ENCODE data around the gene GCN1.
A peak's percentile ranks its signal among the peaks of the same experiment; 100 is the strongest.

GCN1 gene

DNA sequence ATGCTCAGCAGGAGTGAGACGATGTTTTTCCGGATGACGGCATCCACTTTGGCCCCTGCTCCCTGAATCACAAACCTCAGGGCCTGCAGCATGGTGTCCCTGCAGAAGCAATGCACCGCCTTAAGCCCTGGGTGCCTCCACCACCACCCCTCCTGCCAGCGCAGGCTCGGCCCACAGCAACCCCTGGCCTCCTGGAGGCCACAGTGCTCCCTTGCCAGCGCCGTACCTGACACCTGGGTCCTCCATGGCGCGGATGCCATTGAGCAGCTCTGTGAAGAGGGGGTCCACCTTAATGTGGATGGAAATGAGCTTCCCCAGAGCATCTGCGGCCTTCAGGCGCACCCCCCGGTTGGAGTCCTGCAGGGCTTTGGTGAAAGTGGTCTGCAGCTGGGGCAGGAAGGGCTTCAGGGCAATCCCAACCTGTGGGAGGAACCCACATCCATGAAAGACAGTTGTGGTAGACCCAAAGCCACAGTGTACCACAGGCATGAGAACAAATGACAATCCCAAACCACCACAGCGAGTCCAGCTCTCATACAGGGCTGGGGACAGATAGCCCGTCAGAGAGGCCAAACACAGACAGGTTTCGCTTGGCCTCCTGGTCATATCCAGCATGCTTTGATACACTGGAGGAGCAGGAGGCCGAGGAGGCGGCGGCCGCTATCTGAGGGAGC, 60.1 kb downstream of the GCN1 start:
- H3K4me2 ChIP-seq, result no peak overlapping the region
- peaks cover 22% of the 10 kb centered on the region; the same call in 1 of the 2 replicates for H3K4me1 ChIP-seq
- peaks cover 53% of the 10 kb centered on the region for H4K20me1 ChIP-seq
- H3K4me3 ChIP-seq, result no peak overlapping the region
- H3K36me3 ChIP-seq, result peaks cover 100% of the 10 kb centered on the region
- TF ChIP-seq Cebpa-rat (IDR thresholded peaks at IDR 0.05), result no peak
- no peaks in the 10 kb centered on the region for H3K27me3 ChIP-seq
- H3K27ac ChIP-seq, result no peak overlapping the region
- no peaks in the 10 kb centered on the region for H3K9me3 ChIP-seq
- no peak overlapping the region for H3K9ac ChIP-seq

DNA sequence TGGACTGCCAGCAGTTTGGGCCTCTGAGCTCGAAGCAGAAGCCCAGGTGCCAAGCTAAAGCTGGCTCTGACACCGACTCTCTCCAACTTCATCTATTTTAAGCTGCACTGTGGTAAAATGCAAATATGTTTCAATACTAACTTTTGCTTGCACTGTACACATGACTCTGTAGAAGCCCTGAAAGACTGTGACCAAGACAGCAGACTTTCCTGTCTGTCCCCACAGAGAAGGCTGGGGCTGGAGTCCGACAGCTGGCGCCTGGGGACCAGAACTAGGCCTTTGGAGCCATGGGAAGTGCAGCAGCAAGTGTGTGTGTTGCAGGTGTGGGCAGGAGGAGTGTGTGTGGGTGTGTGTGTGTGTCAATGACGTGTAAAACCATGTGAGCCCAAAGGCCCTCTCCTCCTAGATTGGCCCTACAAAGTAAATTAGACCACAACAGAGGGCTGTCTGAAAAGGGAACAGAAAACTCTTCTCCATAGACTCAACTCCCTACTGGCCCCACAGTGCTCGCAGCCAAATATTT, 61.6 kb downstream of the GCN1 start:
- Histone ChIP-seq H3K27ac (peak overlapping the region; percentile 33), H3K9ac (0 out of 2 replicates have a peak overlapping the region, but pooled peaks have one; percentile 21), H3K4me2 (peak overlapping the region; percentile 54; the same call in 1 of the 2 replicates)

DNA sequence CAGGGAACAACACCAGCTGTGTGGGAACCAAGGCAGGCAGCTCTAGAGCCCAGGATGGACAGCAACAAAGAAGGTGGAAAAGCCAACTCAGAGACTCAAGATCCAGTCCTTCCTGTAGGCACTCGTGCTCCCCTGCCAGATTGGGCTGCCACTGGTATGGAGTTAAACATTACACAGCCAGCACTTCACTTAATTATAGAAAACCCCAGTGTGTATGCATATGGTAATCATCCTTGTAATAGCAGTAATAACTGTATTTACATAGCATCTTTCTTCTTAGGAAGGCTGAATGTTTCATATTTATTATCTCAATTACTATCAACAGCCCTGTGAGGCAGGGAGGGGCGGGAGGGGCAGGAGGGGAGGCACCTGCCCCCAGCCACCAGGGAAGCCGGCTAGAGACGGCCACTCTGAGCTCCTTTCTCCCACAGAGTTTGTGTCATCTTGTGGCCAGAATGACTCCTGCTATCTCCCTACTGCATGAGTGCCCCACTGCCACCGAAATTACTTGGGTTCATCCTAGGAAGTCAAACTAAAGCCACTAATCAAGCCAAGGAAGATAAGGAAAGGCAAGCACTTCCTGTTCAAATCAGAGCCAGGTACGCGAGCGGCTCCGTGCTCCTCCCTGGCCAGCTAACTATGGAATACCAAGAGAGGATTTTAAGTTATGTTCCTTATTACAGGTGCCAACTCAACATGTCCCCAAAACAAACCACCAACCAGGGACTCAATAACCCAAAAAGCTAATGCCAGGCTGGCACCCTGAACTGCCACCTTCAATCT, 62.3 kb downstream of the GCN1 start:
- H3K27ac ChIP-seq, result 0 out of 2 replicates have a peak overlapping the region, but pooled peaks have one; percentile 33
- peaks cover 22% of the 10 kb centered on the region; the same call in 1 of the 2 replicates for H3K4me1 ChIP-seq
- peaks cover 100% of the 10 kb centered on the region for H3K36me3 ChIP-seq
- no peaks in the 10 kb centered on the region for H3K9me3 ChIP-seq
- H3K9ac ChIP-seq, result no peak overlapping the region
- H3K4me2 ChIP-seq, result peak overlapping the region; percentile 54; the same call in 1 of the 2 replicates
- no peak overlapping the region for H3K4me3 ChIP-seq
- TF ChIP-seq Cebpa-rat (IDR thresholded peaks at IDR 0.05), result no peak
- no peaks in the 10 kb centered on the region for H3K27me3 ChIP-seq
- H4K20me1 ChIP-seq, result peaks cover 48% of the 10 kb centered on the region

More for the DNA sequence above, 61.6 kb downstream of the GCN1 start:
- H3K36me3 ChIP-seq, result peaks cover 100% of the 10 kb centered on the region
- no peaks in the 10 kb centered on the region for H3K27me3 ChIP-seq
- TF ChIP-seq Cebpa-rat (IDR thresholded peaks at IDR 0.05), result no peak
- peaks cover 22% of the 10 kb centered on the region; the same call in 1 of the 2 replicates for H3K4me1 ChIP-seq
- H3K9me3 ChIP-seq, result no peaks in the 10 kb centered on the region
- no peak overlapping the region for H3K4me3 ChIP-seq
- H4K20me1 ChIP-seq, result peaks cover 52% of the 10 kb centered on the region

DNA sequence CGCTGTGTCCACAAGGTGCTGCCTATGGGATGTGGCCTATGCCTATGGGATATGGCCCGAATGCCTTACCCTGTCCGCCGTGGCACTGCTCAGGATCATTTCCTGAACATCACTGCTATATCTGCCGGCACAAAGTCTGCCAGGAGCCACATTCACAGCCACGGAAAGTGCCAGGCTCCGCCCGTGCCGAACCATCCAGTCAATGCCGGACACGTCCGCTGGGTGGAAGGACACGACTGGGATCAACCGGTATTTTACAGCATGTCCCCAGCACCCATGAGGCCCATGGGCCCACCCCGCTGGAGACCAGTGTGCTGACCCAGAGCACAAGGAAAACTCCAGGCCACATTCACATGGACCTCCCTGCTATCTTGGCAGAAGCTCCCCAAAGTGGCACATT, 63.4 kb downstream of the GCN1 start:
- TF ChIP-seq Cebpa-rat (IDR thresholded peaks at IDR 0.05), result no peak
- H3K9ac ChIP-seq, result no peak overlapping the region
- H4K20me1 ChIP-seq, result peaks cover 43% of the 10 kb centered on the region
- H3K4me2 ChIP-seq, result no peak overlapping the region
- H3K4me1 ChIP-seq, result peaks cover 22% of the 10 kb centered on the region; the same call in 1 of the 2 replicates
- no peaks in the 10 kb centered on the region for H3K27me3 ChIP-seq
- H3K27ac ChIP-seq, result no peak overlapping the region
- H3K9me3 ChIP-seq, result no peaks in the 10 kb centered on the region
- H3K36me3 ChIP-seq, result peaks cover 100% of the 10 kb centered on the region
- no peak overlapping the region for H3K4me3 ChIP-seq

DNA sequence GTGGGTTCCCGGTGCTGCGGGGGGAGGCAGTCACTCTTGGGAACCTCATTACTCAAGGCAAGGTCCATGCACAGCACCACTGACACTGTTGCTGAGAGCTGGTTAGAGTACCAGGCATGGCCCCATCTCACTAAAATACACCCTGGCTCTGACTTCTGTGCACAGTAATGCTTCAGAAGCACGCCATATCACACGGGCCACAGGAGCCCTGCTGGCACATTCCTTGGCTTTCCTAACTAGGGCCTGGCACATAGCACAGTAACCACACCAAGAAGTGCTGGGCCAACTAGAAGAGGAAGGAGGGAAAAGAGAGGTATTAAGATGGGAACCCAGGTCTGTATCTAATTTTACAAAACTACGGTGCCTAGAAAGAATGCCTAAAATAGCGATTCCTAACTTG, 64.5 kb downstream of the GCN1 start:
- peaks cover 22% of the 10 kb centered on the region; the same call in 1 of the 2 replicates for H3K4me1 ChIP-seq
- H3K27me3 ChIP-seq, result no peaks in the 10 kb centered on the region
- H3K4me2 ChIP-seq, result no peak overlapping the region
- H3K36me3 ChIP-seq, result peaks cover 96% of the 10 kb centered on the region
- H3K9ac ChIP-seq, result no peak overlapping the region
- TF ChIP-seq Cebpa-rat (IDR thresholded peaks at IDR 0.05), result no peak
- H4K20me1 ChIP-seq, result peaks cover 46% of the 10 kb centered on the region
- H3K4me3 ChIP-seq, result no peak overlapping the region
- no peaks in the 10 kb centered on the region for H3K9me3 ChIP-seq
- no peak overlapping the region for H3K27ac ChIP-seq

DNA sequence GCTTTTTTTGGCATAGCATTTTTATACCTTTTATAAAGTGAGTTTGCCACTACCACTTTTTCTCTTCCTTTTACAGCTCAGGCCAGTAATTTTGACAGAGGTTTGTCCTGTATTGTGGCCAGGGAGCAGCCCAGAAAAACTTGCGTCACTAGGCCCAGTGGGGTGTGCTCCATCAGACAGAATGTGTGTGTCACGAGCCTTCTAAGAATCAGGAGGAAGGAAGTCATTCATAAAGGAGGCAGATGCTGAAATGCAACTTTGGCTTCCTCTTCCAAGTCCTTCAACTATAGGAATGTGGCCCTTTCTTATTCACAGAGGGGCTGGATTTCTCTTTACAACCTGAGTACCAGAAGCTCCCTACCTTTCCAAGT, 67.9 kb downstream of the GCN1 start:
- no peak overlapping the region for H3K4me3 ChIP-seq

DNA sequence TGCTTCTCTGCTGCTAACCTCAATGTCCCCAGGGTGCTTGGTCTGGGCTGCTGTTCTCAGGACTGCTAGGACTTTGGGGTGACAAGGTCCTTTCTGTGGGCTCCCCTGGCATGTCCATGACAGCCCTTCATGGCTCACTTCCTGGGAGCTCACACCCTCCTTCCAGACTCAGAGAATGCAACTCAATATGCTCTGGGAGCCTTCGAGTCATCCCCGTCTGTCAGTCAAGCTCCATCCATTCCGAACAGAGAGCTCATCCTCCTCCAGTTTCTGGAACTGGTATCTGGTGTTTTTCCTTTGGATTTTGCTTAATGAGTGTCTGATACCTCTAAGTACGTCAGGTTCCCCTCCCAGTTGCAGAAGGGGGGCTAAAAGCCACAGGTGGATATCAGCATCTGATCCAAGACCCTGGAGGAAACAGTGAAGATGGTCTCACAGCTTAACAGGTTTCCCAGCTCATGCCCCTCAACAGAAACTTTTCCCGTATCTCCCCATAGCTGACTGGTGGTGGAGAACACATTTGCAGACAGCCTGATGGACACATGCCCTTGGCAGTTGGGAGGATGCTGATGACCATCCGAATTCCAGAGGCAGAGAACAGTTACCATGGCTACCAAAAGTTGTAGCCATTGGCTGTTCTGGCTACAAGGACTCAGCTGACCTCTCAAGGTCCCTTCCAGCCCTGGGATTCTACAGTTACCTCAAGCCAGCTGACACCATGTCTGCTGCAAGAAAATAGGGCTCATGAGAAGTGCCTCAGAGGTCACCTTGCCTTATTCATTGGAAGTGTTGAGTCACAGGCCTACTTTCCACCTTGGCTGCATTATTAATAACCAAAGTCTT, 68.5 kb downstream of the GCN1 start:
- Histone ChIP-seq H3K4me2 (no peak overlapping the region), H3K36me3 (peaks cover 56% of the 10 kb centered on the region)

More for the DNA sequence above, 67.9 kb downstream of the GCN1 start:
- no peak overlapping the region for H3K27ac ChIP-seq
- H3K4me2 ChIP-seq, result no peak overlapping the region
- H3K9me3 ChIP-seq, result no peaks in the 10 kb centered on the region
- no peaks in the 10 kb centered on the region for H3K27me3 ChIP-seq
- H3K9ac ChIP-seq, result no peak overlapping the region
- TF ChIP-seq Cebpa-rat (IDR thresholded peaks at IDR 0.05), result no peak
- peaks cover 13% of the 10 kb centered on the region for H3K4me1 ChIP-seq
- peaks cover 63% of the 10 kb centered on the region for H3K36me3 ChIP-seq
- H4K20me1 ChIP-seq, result 0 out of 2 replicates have a peak, but pooled peaks cover 22% of the 10 kb centered on the region

DNA sequence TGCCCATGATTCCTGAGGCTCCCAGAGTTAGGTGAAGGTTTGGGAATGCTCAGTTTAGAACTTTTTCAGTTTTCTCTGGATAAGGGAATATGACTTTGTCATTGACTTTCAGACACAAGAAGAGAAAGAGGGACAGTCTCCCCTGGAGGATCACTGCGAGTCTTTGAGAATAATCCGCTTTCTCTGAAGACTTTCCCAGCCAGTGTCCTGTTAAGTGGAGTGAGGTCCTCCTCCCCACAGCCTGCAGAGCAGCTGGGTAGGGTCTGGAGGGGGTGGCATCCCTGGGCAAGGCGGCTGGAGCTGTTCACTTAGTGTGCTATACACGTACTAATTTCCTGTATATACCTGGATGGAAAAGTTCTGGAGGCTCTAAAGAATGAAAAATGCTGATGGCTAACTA, 69.5 kb downstream of the GCN1 start:
- Histone ChIP-seq H3K27me3 (no peaks in the 10 kb centered on the region), H3K4me2 (no peak overlapping the region), H3K4me3 (no peak overlapping the region), H3K36me3 (peaks cover 47% of the 10 kb centered on the region), H3K9me3 (no peaks in the 10 kb centered on the region), H3K9ac (no peak overlapping the region), H4K20me1 (0 out of 2 replicates have a peak, but pooled peaks cover 19% of the 10 kb centered on the region), H3K27ac (no peak overlapping the region), H3K4me1 (peaks cover 13% of the 10 kb centered on the region)
- no peak for TF ChIP-seq Cebpa-rat (IDR thresholded peaks at IDR 0.05)

More for the DNA sequence above, 68.5 kb downstream of the GCN1 start:
- Histone ChIP-seq H4K20me1 (0 out of 2 replicates have a peak, but pooled peaks cover 22% of the 10 kb centered on the region), H3K9me3 (no peaks in the 10 kb centered on the region), H3K9ac (no peak overlapping the region), H3K4me1 (peaks cover 13% of the 10 kb centered on the region), H3K27me3 (no peaks in the 10 kb centered on the region), H3K4me3 (no peak overlapping the region), H3K27ac (no peak overlapping the region)
- TF ChIP-seq Cebpa-rat (IDR thresholded peaks at IDR 0.05), result no peak

DNA sequence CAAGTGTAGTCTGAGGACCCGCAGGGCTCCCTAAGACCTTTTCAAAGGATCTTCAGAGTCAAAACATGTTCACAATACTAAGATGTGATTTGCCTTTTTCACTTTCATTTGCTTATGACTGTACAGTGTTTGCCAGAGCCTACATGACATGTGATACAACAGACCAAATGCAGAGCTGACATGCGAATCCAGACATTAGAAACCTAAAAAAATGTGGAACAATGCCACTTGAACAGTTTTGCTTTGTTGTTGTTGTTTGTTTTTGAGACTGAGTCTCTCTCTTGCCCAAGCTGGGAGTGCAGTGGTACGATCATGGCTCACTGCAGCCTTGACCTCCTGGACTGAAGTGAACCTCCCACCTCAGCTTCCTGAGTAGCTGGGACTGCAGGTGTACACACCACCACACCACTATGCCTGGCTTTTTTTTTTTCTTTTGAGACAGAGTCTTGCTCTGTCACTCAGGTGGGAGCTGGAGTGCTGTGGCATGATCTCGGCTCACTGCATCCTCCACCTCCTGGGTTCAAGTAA, 72.7 kb downstream of the GCN1 start:
- Histone ChIP-seq H3K9me3 (no peaks in the 10 kb centered on the region), H3K27ac (no peak overlapping the region), H3K4me2 (no peak overlapping the region), H3K27me3 (no peaks in the 10 kb centered on the region), H3K4me1 (peaks cover 26% of the 10 kb centered on the region), H3K9ac (no peak overlapping the region), H3K4me3 (no peak overlapping the region), H3K36me3 (peaks cover 15% of the 10 kb centered on the region), H4K20me1 (peaks cover 27% of the 10 kb centered on the region)
- no peak for TF ChIP-seq Cebpa-rat (IDR thresholded peaks at IDR 0.05)
